ENCODE measurements around the gene PRKCE.

DNA sequence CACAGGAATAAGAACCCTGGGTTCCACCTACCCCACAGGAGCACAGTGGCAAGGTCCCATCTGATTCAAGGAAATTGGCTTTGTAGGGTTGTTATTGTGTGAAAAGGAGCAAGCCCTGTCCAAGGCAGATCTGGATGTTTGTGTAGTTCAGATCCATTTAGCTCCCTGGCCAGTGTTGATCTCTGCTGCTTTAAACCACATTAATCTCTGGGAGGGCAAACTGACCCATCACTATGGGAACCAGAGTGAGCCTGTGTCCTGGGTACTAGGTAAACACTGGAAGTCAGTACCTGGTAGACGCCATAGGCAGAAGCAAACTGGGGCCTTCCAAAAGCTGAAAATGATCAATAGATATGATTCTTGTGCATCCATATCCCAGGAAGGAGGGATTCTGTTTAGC lies 374.2 kb downstream of the PRKCE start:
- TF ChIP-seq POLR2A (IDR thresholded peaks at IDR 0.05): no peak
- no peak for TF ChIP-seq CTCF (IDR thresholded peaks at IDR 0.05)
